HK-2 (cell line): ENCODE measurements around the gene CACNA1E.

Experiments
- DNase-seq: peaks from one replicate; pipeline ENCODE4 v3.0.0-alpha.2; 2018; ENCODE audit not compliant: unreplicated experiment

CACNA1E gene

GRCh38 chr1:181680332-181680731 is 197.0 kb downstream of the CACNA1E start:
- no peak for DNase-seq

GRCh38 chr1:181680871-181681270 is 197.6 kb downstream of the CACNA1E start:
- no peak for DNase-seq

- no peak for DNase-seq
Observed at GRCh38 chr1:181685211-181685610, 201.9 kb downstream of the CACNA1E start.

GRCh38 chr1:181701891-181702290 is 218.6 kb downstream of the CACNA1E start:
- DNase-seq = no peak

GRCh38 chr1:181704546-181704945 is 221.2 kb downstream of the CACNA1E start:
- no peak for DNase-seq

- DNase-seq = no peak
Observed at GRCh38 chr1:181711820-181712219, 228.5 kb downstream of the CACNA1E start.

GRCh38 chr1:181712711-181713110 is 229.4 kb downstream of the CACNA1E start:
- no peak for DNase-seq

GRCh38 chr1:181714428-181714827 is 231.1 kb downstream of the CACNA1E start:
- DNase-seq = no peak

GRCh38 chr1:181718034-181718433 is 234.7 kb downstream of the CACNA1E start:
- no peak for DNase-seq

- no peak for DNase-seq
Observed at GRCh38 chr1:181726320-181727012, 243.1 kb downstream of the CACNA1E start.

- DNase-seq = no peak
Observed at GRCh38 chr1:181730606-181731005, 247.3 kb downstream of the CACNA1E start.

- DNase-seq = no peak
Observed at GRCh38 chr1:181732218-181732990, 249.1 kb downstream of the CACNA1E start.

GRCh38 chr1:181733486-181733885 is 250.2 kb downstream of the CACNA1E start:
- no peak for DNase-seq

- DNase-seq = no peak
Observed at GRCh38 chr1:181737056-181737455, 253.7 kb downstream of the CACNA1E start.

- DNase-seq = no peak
Observed at GRCh38 chr1:181739214-181739613, 255.9 kb downstream of the CACNA1E start.

GRCh38 chr1:181742426-181742825 is 259.1 kb downstream of the CACNA1E start:
- no peak for DNase-seq

- DNase-seq = no peak
Observed at GRCh38 chr1:181743878-181744312, 260.6 kb downstream of the CACNA1E start.

- DNase-seq = no peak
Observed at GRCh38 chr1:181746224-181746623, 262.9 kb downstream of the CACNA1E start.

- DNase-seq = no peak
Observed at GRCh38 chr1:181748013-181748412, 264.7 kb downstream of the CACNA1E start.

- no peak for DNase-seq
Observed at GRCh38 chr1:181754103-181754502, 270.8 kb downstream of the CACNA1E start.

- DNase-seq = no peak
Observed at GRCh38 chr1:181759481-181759880, 276.2 kb downstream of the CACNA1E start.

GRCh38 chr1:181763736-181764135 is 280.4 kb downstream of the CACNA1E start:
- no peak for DNase-seq

GRCh38 chr1:181765451-181766026 is 282.2 kb downstream of the CACNA1E start:
- no peak for DNase-seq
